ENCODE data around the gene ALCAM.

DNA sequence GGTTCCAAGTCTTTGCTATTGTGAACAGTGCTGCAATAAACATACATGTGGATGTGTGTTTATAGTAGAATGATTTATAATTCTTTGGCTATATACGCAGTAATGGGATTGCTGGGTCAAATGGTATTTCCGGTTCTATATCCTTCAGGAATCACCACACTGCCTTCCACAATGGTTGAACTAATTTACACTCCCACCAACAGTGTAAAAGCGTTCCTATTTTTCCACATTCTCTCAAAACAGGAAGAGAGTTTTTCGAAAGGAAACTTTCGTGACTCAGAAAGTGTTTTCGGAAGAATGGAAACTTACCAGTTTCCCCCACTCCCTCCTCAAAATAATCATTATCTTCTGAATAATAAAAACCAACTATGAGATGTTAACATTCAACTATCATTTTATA is 205.8 kb downstream of the ALCAM start:
- TF ChIP-seq EZH2 (IDR thresholded peaks at IDR 0.05; ENCODE audit: borderline replicate concordance, low read length) (no peak), CTCF (conservative IDR thresholded peaks at IDR 0.05 in 1 of 2, IDR thresholded peaks at IDR 0.05 in 1 of 2; ENCODE audit: extremely low read depth in 1 of 2, insufficient read depth in 1 of 2, low read depth in 1 of 2, low read length in 2 of 2) (no peak)
